HepG2 (cell line): ENCODE measurements around the gene TMBIM1. TPM values are rescaled to one million over a fixed set of nuclear protein-coding genes. Genes with fewer than 3 reads are reported as not detected.
A peak's percentile ranks its signal among the peaks of the same experiment; 100 is the strongest.

Experiments
- AFF4 ChIP-seq: sonication (generic); formaldehyde crosslinking; IDR thresholded peaks from 2 replicates; pipeline ENCODE4 v1.4.0; 2020; ENCODE audit warnings: missing genetic modification reagents
- ATF5 ChIP-seq: sonication (generic); formaldehyde crosslinking; IDR thresholded peaks from 2 replicates; pipeline ENCODE4 v1.4.0; 2020; ENCODE audit warnings: mild to moderate bottlenecking, low read depth, missing genetic modification reagents
- CCDC6 ChIP-seq: sonication (generic); formaldehyde crosslinking; IDR thresholded peaks from 2 replicates; pipeline ENCODE4 v1.8.1; 2022; ENCODE audit warnings: mild to moderate bottlenecking, missing genetic modification reagents, moderate library complexity
- CHD2 ChIP-seq: IDR thresholded peaks from 2 replicates; pipeline ENCODE4 v1.6.1; 2011; ENCODE audit warnings: low read depth, low read length, improper control_type of control experiment
- EEA1 ChIP-seq: sonication (generic); formaldehyde crosslinking; IDR thresholded peaks from 2 replicates; pipeline ENCODE4 v1.5.1; 2020; ENCODE audit warnings: mild to moderate bottlenecking, missing genetic modification reagents, borderline replicate concordance
- HCFC1 ChIP-seq: fragments of 150-350 bp; IDR thresholded peaks from 2 replicates; pipeline ENCODE4 v1.6.1; 2014; ENCODE audit warnings: low read depth, low read length
- HHEX ChIP-seq: IDR thresholded peaks from 2 replicates; pipeline ENCODE4 v1.6.1; 2016; ENCODE audit warnings: control low read depth
- HMGXB4 ChIP-seq, 2 experiments: sonication (generic) in 1 of 2; formaldehyde crosslinking in 1 of 2; IDR thresholded peaks; 2 replicates each; pipeline versions ENCODE4 v1.4.0 to v1.6.1; 2018 to 2020; ENCODE audit warnings: missing genetic modification reagents in 2 of 2, borderline replicate concordance in 1 of 2, low read depth in 1 of 2, mild to moderate bottlenecking in 1 of 2, missing biosample characterization in 1 of 2
- KLF15 ChIP-seq: sonication (generic); formaldehyde crosslinking; IDR thresholded peaks from 2 replicates; pipeline ENCODE4 v1.8.1; 2023; ENCODE audit warnings: borderline replicate concordance, mild to moderate bottlenecking, inconsistent platforms, missing genetic modification reagents, mixed read lengths
- NFIC ChIP-seq: IDR thresholded peaks from 2 replicates; pipeline ENCODE4 v1.6.1; 2012; ENCODE audit warnings: mild to moderate bottlenecking, low read length, inconsistent platforms
- SOX6 ChIP-seq, 2 experiments: fragments of 450-650 bp in 1 of 2; sonication (generic) in 1 of 2; formaldehyde crosslinking in 1 of 2; IDR thresholded peaks; 2 replicates each; pipeline versions ENCODE4 v1.4.0 to v1.6.1; 2017 to 2020; ENCODE audit warnings: antibody characterized with exemption in 1 of 2, mild to moderate bottlenecking in 1 of 2, missing genetic modification reagents in 1 of 2
- STAT5B ChIP-seq: sonication (generic); formaldehyde crosslinking; IDR thresholded peaks from 2 replicates; pipeline ENCODE4 v1.4.0; 2020; ENCODE audit warnings: missing genetic modification reagents
- ZNF274 ChIP-seq: sonication (generic); formaldehyde crosslinking; IDR thresholded peaks from 2 replicates; pipeline ENCODE4 v1.5.1; 2020; ENCODE audit warnings: mild to moderate bottlenecking, missing genetic modification reagents
- ZNF276 ChIP-seq: sonication (generic); formaldehyde crosslinking; IDR thresholded peaks from 2 replicates; pipeline ENCODE4 v1.4.0; 2020; ENCODE audit warnings: mild to moderate bottlenecking, low read depth, missing genetic modification reagents
- ZNF503 ChIP-seq: sonication (generic); formaldehyde crosslinking; IDR thresholded peaks from 2 replicates; pipeline ENCODE4 v1.4.0; 2020; ENCODE audit warnings: missing genetic modification reagents
- ZNF605 ChIP-seq: sonication (generic); formaldehyde crosslinking; IDR thresholded peaks from 2 replicates; pipeline ENCODE4 v1.8.0; 2022; ENCODE audit warnings: mild to moderate bottlenecking, missing genetic modification reagents
- ZNF768 ChIP-seq: sonication (generic); formaldehyde crosslinking; IDR thresholded peaks from 2 replicates; pipeline ENCODE4 v1.4.0; 2020; ENCODE audit warnings: missing genetic modification reagents
- polyA plus RNA-seq, 8 experiments: library from polyadenylated mRNA; depleted of rRNA in 3 of 8; stranded (reverse) in 7 of 8; unstranded in 1 of 8; fragments of >200 nt; fragmentation: Illumina TruSeq in 4 of 8; extraction: Trizol in 4 of 8; gene quantifications; 2 replicates each; pipeline versions ENCODE4 v1.2.1 to v1.2.3, GENCODE V29; 2011 to 2016; ENCODE audit warnings: low read depth in 4 of 8, missing spikeins in 1 of 8, mixed read lengths in 1 of 8; ENCODE audit not compliant: insufficient read depth in 1 of 8
- total RNA-seq, 5 experiments: library from RNA; depleted of rRNA; stranded (reverse); fragments of >200 nt; fragmentation: Illumina TruSeq; extraction: Trizol; gene quantifications; 2 replicates each; pipeline ENCODE4 v1.2.3, GENCODE V29; 2016; ENCODE audit warnings: low read depth in 1 of 5

The TMBIM1 gene
- total and polyA plus RNA-seq, 2 of the 13 experiments (the other 11 are each of a cell fraction or from before 2014, with no cell fraction given): 127 to 139 TPM

- no peak for TF ChIP-seq EEA1
- peak; percentile 51; the same call in 1 of the 2 replicates for TF ChIP-seq ZNF503 (CRISPR knock-in tag)
- peak; percentile 91 to 94 for TF ChIP-seq HMGXB4 (CRISPR knock-in tag; IDR thresholded peaks at IDR 0.05; ENCODE audit: borderline replicate concordance in 1 of 2, low read depth in 1 of 2)
- TF ChIP-seq NFIC: peak; percentile 54; the same call in 1 of the 2 replicates
- TF ChIP-seq ATF5 (CRISPR knock-in tag): no peak
- no peak; the same call in 1 of the 2 replicates for TF ChIP-seq ZNF768 (CRISPR knock-in tag)
- TF ChIP-seq HHEX (CRISPR knock-in tag): no peak
- no peak for TF ChIP-seq AFF4 (CRISPR knock-in tag)
- TF ChIP-seq HCFC1: no peak
- TF ChIP-seq ZNF605: peak; percentile 47; the same call in 1 of the 2 replicates
- TF ChIP-seq CHD2: no peak
- TF ChIP-seq ZNF274: 0 out of 2 replicates have a peak, but pooled peaks have one; percentile 29
- TF ChIP-seq STAT5B (CRISPR knock-in tag): no peak
- TF ChIP-seq ZNF276 (CRISPR knock-in tag): 0 out of 2 replicates have a peak, but pooled peaks have one; percentile 74
- TF ChIP-seq SOX6 (IDR thresholded peaks at IDR 0.05): no peak
- TF ChIP-seq SOX6 (CRISPR knock-in tag; IDR thresholded peaks at IDR 0.05): peak; percentile 65
- TF ChIP-seq CCDC6 (CRISPR knock-in tag): no peak
- TF ChIP-seq KLF15 (CRISPR knock-in tag): no peak
These were observed 9.0 kb upstream of the TMBIM1 start (continued) for GRCh38 chr2:218301176-218301819.
